Stomach (tissue), 9 donors: ENCODE measurements around the gene REX1BD. TPM values are rescaled to one million over a fixed set of nuclear protein-coding genes. Genes with fewer than 3 reads are reported as not detected.

ENCODE experiments used
- DNase-seq, 2 donors: peaks; one replicate each; pipeline versions ENCODE4 v3.0.0 to v3.0.0-alpha.2; 2013 to 2019
- H3K27ac ChIP-seq, 5 donors: fragments of 200-600 bp in 4 of 5; sonication (generic) in 4 of 5; one replicate each; pipeline ENCODE4 v1.5.1; 2013 to 2019; ENCODE audit warnings: mild to moderate bottlenecking in 1 of 5, moderate library complexity in 1 of 5
- H3K27me3 ChIP-seq, 3 donors: fragments of 200-600 bp; sonication (generic); one replicate each; pipeline ENCODE4 v1.5.1; 2017 to 2019; ENCODE audit warnings: mixed run types in 1 of 3
- H3K36me3 ChIP-seq, 4 donors: fragments of 200-600 bp; sonication (generic); 1 replicate in 3 of 4; 2 replicates in 1 of 4; pipeline ENCODE4 v1.5.1; 2016 to 2019
- H3K4me1 ChIP-seq, 4 donors: fragments of 200-600 bp; sonication (generic); one replicate each; pipeline ENCODE4 v1.5.1; 2016 to 2019
- H3K4me3 ChIP-seq, 4 donors: fragments of 200-600 bp; sonication (generic) in 3 of 4; one replicate each; pipeline ENCODE4 v1.5.1; 2016 to 2019; ENCODE audit warnings: mild to moderate bottlenecking in 1 of 4
- H3K9me3 ChIP-seq, 4 donors: fragments of 200-600 bp; sonication (generic); one replicate each; pipeline ENCODE4 v1.5.1; 2016 to 2019
- EP300 ChIP-seq: sonication (generic); formaldehyde crosslinking; IDR thresholded peaks from one replicate; pipeline ENCODE4 v1.6.1; 2017; ENCODE audit warnings: antibody characterized with exemption
- POLR2A ChIP-seq, 4 donors: fragments of 450-650 bp; IDR thresholded peaks; one replicate each; pipeline ENCODE4 v1.6.1; 2016; ENCODE audit warnings: antibody characterized with exemption in 4 of 4, control low read depth in 2 of 4, mild to moderate bottlenecking in 1 of 4, moderate library complexity in 1 of 4
- POLR2AphosphoS5 ChIP-seq, 3 donors: sonication (generic); formaldehyde crosslinking; IDR thresholded peaks; one replicate each; pipeline ENCODE4 v1.6.1; 2016; ENCODE audit warnings: antibody characterized with exemption in 3 of 3
- WGBS, 5 donors: extraction: QIAGEN DNeasy Blood & Tissue Kit in 3 of 5; methylation state at CpG; one replicate each; pipeline versions ENCODE4 v1.1.5 to v1.1.7; 2013 to 2018; 5-methylcytosine and 5-hydroxymethylcytosine counted together
- intact Hi-C: fragments of 100-400 bp; cut with DNase I; formaldehyde crosslinking; loops from one replicate; pipeline ENCODE4 v1.15.1; 2023; ENCODE audit warnings: low total_unique reads
- polyA plus RNA-seq, 3 donors: library from polyadenylated mRNA; stranded (reverse); fragments of 200-250 nt; gene quantifications; one replicate each; pipeline ENCODE4 v1.2.3, GENCODE V29; 2013
- total RNA-seq, 5 donors: library from RNA; depleted of rRNA; stranded (reverse); fragments of >200 nt; gene quantifications; one replicate each; pipeline versions ENCODE4 v1.1.0 to v1.2.3, GENCODE V29; 2014 to 2016
- TF ChIP-seq, protein P1 (sequence below), 7 experiments: fragments of 450-650 bp in 4 of 7; fragments of 200-600 bp in 3 of 7; sonication (generic) in 3 of 7; IDR thresholded peaks; one replicate each; pipeline ENCODE4 v1.5.1; 2016 to 2019; ENCODE audit warnings: antibody characterized with exemption in 7 of 7, control low read depth in 2 of 7, mild to moderate bottlenecking in 1 of 7
- donor health status: healthy with polysubstance abuse.
- donor health status: Bipolar disorder and iron deficiency.
- donor health status: healthy.

Gene REX1BD
- total and polyA plus RNA-seq, 8 donors, result 15.6 to 483 (median 114) TPM

DNA sequence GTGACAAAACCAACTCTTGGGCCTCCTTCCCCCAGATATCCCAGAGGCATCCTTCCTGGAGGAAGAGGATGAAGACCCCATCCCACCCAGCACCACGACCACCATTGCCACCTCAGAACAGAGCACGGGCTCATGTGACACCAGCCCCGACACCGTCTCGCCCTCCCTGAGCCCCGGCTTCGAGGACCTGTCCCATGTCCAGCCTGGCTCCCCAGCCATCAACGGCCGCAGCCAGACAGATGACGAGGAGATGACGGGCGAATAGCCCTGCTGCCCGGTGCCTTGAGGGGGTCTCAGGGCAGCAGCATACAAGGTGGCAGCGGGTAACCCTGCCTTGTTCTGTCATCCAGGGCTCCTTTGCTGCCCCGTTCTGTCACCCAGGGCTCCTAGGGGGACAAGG, 20.2 kb upstream of the REX1BD start:
- no peak overlapping the region for H3K4me3 ChIP-seq
- peaks cover 12 to 21% (median 20%) of the 10 kb centered on the region in 4 donors for H3K4me1 ChIP-seq
- peaks cover 51 to 71% (median 67%) of the 10 kb centered on the region in 4 donors for H3K36me3 ChIP-seq
- 92 to 100% (median 94%) methylated on average over 6 to 15 of the region's 15 CpGs for WGBS, 5 donors
- no peaks in the 10 kb centered on the region for H3K27me3 ChIP-seq
- no peak for DNase-seq
- intact Hi-C loops, result loop anchor here (10.0 kb wide), 1 partner anchor 104 kb away; no protein-coding TSS in a partner anchor
- no peak for TF ChIP-seq EP300
- TF ChIP-seq, protein P1, sequence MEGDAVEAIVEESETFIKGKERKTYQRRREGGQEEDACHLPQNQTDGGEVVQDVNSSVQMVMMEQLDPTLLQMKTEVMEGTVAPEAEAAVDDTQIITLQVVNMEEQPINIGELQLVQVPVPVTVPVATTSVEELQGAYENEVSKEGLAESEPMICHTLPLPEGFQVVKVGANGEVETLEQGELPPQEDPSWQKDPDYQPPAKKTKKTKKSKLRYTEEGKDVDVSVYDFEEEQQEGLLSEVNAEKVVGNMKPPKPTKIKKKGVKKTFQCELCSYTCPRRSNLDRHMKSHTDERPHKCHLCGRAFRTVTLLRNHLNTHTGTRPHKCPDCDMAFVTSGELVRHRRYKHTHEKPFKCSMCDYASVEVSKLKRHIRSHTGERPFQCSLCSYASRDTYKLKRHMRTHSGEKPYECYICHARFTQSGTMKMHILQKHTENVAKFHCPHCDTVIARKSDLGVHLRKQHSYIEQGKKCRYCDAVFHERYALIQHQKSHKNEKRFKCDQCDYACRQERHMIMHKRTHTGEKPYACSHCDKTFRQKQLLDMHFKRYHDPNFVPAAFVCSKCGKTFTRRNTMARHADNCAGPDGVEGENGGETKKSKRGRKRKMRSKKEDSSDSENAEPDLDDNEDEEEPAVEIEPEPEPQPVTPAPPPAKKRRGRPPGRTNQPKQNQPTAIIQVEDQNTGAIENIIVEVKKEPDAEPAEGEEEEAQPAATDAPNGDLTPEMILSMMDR (IDR thresholded peaks at IDR 0.05), result no peak
- no peak for TF ChIP-seq POLR2A (IDR thresholded peaks at IDR 0.05)
- TF ChIP-seq POLR2AphosphoS5 (IDR thresholded peaks at IDR 0.05), result no peak
- H3K9me3 ChIP-seq, result no peaks in the 10 kb centered on the region
- no peak overlapping the region for H3K27ac ChIP-seq

DNA sequence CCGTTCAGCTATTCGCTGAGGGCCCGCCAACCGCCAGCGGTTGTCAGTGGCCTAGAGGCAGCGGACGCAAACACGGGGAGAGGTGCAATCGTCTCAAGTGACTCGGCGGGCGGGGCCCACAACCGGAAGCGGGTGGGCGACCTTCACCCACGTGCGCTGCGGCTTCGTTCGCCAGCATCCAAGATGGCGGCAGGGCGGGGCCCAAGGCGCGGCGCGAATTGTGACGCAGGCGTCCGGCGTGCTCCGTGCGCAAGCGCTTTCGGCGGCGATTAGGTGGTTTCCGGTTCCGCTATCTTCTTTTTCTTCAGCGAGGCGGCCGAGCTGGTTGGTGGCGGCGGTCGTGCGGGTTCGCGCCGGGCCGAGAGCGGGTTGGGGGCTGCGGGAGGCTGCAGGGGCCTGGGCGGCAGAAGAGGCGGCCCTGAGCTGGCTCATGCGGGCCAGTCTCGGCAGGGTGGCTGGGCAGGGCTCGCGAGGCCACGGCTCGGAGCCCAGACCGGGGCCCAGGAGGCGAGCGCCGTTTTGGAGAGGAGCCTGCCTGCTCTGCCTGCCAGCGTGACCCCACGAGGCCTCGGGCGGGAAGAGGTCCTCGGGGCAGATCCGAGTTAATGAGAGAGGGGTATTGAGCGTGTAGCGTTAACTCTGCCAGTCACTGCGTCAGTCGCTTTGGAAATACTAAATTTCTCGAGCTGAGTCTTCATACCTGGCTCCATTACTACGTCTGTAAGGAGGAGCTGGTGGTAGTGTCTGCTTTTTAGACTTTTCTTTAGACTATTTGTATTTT, 16.8 kb upstream of the REX1BD start, which contains the start of gene UBA52:
Gene UBA52, plus strand, starts transcription at position 294 of the 781 bp plus-strand sequence. CDS start 1,444 bp downstream, outside the sequence.
- peak within 1 kb of the TSS; percentile 91 to 98 (median 93) for H3K27ac ChIP-seq
- peak within 1 kb of the TSS; percentile 77 to 94 (median 86) for H3K4me3 ChIP-seq
- no peaks in the 10 kb centered on the region for H3K27me3 ChIP-seq
- WGBS, 5 donors, result 0 to 1% (median 0%) methylated on average over 32 to 75 of the region's 75 CpGs
- H3K4me1 ChIP-seq, result peaks cover 15 to 31% (median 26%) of the 10 kb centered on the region in 4 donors
- peaks cover 58 to 71% (median 67%) of the 10 kb centered on the region in 4 donors for H3K36me3 ChIP-seq
- no peaks in the 10 kb centered on the region for H3K9me3 ChIP-seq
- TF ChIP-seq POLR2AphosphoS5 (IDR thresholded peaks at IDR 0.05), result peak; percentile 87 to 98 (median 95)
- TF ChIP-seq, protein P1 (IDR thresholded peaks at IDR 0.05), result no peak
- peak in 2 of 4 donors; percentile 50 to 67 for TF ChIP-seq POLR2A (IDR thresholded peaks at IDR 0.05)
- intact Hi-C loops, result no loop called here
- peak; percentile 99 to 100 for DNase-seq

DNA sequence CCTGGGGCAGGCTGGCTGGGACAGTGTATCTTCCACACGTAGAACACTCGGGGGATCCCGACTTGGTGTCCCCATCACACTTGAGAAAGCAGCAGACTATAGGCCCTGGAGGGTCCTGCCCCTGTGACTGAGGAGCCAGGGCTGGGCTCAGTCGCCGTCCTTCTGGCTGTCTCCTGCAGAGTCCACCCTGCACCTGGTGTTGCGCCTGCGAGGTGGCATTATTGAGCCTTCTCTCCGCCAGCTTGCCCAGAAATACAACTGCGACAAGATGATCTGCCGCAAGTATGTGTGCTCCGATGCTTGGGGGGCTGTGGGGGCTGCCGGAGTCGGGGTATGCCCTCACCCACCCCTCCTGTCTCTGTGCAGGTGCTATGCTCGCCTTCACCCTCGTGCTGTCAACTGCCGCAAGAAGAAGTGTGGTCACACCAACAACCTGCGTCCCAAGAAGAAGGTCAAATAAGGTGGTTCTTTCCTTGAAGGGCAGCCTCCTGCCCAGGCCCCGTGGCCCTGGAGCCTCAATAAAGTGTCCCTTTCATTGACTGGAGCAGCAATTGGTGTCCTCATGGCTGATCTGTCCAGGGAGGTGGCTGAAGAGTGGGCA, 13.8 kb upstream of the REX1BD start:
- Histone ChIP-seq H3K27me3 (no peaks in the 10 kb centered on the region), H3K4me1 (peaks cover 15 to 31% (median 26%) of the 10 kb centered on the region in 4 donors), H3K9me3 (no peaks in the 10 kb centered on the region), H3K27ac (no peak overlapping the region), H3K4me3 (no peak overlapping the region), H3K36me3 (peaks cover 40 to 56% (median 53%) of the 10 kb centered on the region in 4 donors)
- whole genome bisulfite sequencing, 5 donors, result 93 to 95% (median 94%) methylated on average over 18 of the region's 18 CpGs
- TF ChIP-seq POLR2A (IDR thresholded peaks at IDR 0.05), result no peak
- TF ChIP-seq POLR2AphosphoS5 (IDR thresholded peaks at IDR 0.05), result no peak
- no peak for TF ChIP-seq EP300
- TF ChIP-seq, protein P1 (IDR thresholded peaks at IDR 0.05), result no peak
- DNase-seq, result no peak
- intact Hi-C loops, result no loop called here

DNA sequence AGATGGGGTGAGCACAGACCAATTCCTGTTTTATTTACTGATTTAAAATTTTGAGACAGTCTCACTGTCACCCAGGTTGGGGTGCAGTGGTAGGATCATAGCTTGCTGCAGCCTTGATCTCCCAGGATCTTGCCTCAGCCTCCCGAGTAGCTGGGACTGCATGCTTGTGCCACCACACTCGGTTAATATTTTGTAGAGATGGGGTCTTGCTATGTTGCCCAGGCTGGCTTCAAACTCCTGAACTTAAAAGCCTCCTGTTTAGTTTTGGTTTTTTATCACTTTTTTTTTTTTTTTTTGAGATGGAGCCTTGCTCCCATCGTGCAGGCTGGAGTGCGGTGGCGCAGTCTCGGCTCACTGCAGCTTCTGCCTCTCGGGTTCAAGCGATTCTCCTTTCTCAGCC, 12.2 kb upstream of the REX1BD start:
- no peak overlapping the region for H3K4me3 ChIP-seq
- H3K27ac ChIP-seq, result no peak overlapping the region
- intact Hi-C loops, result no loop called here
- TF ChIP-seq, protein P1 (IDR thresholded peaks at IDR 0.05), result no peak
- TF ChIP-seq POLR2A (IDR thresholded peaks at IDR 0.05) (no peak), EP300 (no peak), POLR2AphosphoS5 (IDR thresholded peaks at IDR 0.05) (no peak)
- no peaks in the 10 kb centered on the region for H3K27me3 ChIP-seq
- 85 to 95% (median 94%) methylated on average over 7 to 8 of the region's 8 CpGs for WGBS, 5 donors
- DNase-seq, result no peak
- H3K9me3 ChIP-seq, result no peaks in the 10 kb centered on the region
- H3K36me3 ChIP-seq, result peaks cover 40 to 56% (median 53%) of the 10 kb centered on the region in 4 donors
- peaks cover 15 to 23% (median 20%) of the 10 kb centered on the region in 4 donors for H3K4me1 ChIP-seq
